GM23338 (cell line): ENCODE data around the gene TNFAIP8L3. TPM values are rescaled to one million over a fixed set of nuclear protein-coding genes. Genes with fewer than 3 reads are reported as not detected.

ENCODE experiments used
- ATAC-seq: fragments of 200-7000 bp; cut with Tn5 transposase; 3 replicates; pipeline ENCODE4 v1.9.1; 2020
- DNase-seq: peaks from one replicate; pipeline ENCODE4 v3.0.0-alpha.2; 2015; ENCODE audit warnings: low spot score
- H2AFZ ChIP-seq: fragments of 200-600 bp; sonication (generic); 2 replicates; pipeline ENCODE4 v1.8.0; 2016; ENCODE audit warnings: antibody characterized with exemption, mild to moderate bottlenecking, moderate library complexity
- H3F3A ChIP-seq: fragments of 200-600 bp; sonication (generic); replicated peaks from 2 replicates; pipeline ENCODE4 v1.8.0; 2017; ENCODE audit warnings: antibody characterized with exemption, mixed run types, low read depth
- H3K27ac ChIP-seq: fragments of 200-600 bp; sonication (generic); 2 replicates; pipeline ENCODE4 v1.6.1; 2016; ENCODE audit warnings: low read depth
- H3K27me3 ChIP-seq: fragments of 200-600 bp; sonication (generic); 2 replicates; pipeline ENCODE4 v1.8.0; 2016; ENCODE audit warnings: mild to moderate bottlenecking, mixed run types, moderate library complexity; ENCODE audit not compliant: insufficient read depth
- H3K36me3 ChIP-seq: fragments of 200-600 bp; sonication (generic); 2 replicates; pipeline ENCODE4 v1.8.0; 2016; ENCODE audit warnings: mild to moderate bottlenecking; ENCODE audit not compliant: insufficient read depth
- H3K4me1 ChIP-seq: fragments of 200-600 bp; sonication (generic); 2 replicates; pipeline ENCODE4 v1.8.0; 2016; ENCODE audit warnings: mild to moderate bottlenecking, moderate library complexity; ENCODE audit not compliant: insufficient read depth
- H3K4me2 ChIP-seq: fragments of 200-600 bp; sonication (generic); 2 replicates; pipeline ENCODE4 v1.7.1; 2017; ENCODE audit warnings: mixed run types
- H3K4me3 ChIP-seq: fragments of 200-600 bp; sonication (generic); 2 replicates; pipeline ENCODE4 v1.6.1; 2016; ENCODE audit warnings: mixed run types
- H3K79me2 ChIP-seq: fragments of 200-600 bp; sonication (generic); replicated peaks from 2 replicates; pipeline ENCODE4 v1.8.0; 2017; ENCODE audit warnings: mild to moderate bottlenecking; ENCODE audit not compliant: insufficient read depth
- H3K9me2 ChIP-seq: fragments of 200-600 bp; sonication (generic); 2 replicates; pipeline ENCODE4 v1.8.0; 2017; ENCODE audit not compliant: insufficient read depth
- H4K20me1 ChIP-seq: fragments of 200-600 bp; sonication (generic); replicated peaks from 2 replicates; pipeline ENCODE4 v1.8.0; 2017; ENCODE audit warnings: mild to moderate bottlenecking; ENCODE audit not compliant: insufficient read depth
- H3K27ac Mint-ChIP-seq: 2 replicates; pipeline ENCODE4 v1.8.0; 2020; ENCODE audit warnings: inconsistent platforms, mild to moderate bottlenecking, moderate library complexity, mixed read lengths
- H3K27me3 Mint-ChIP-seq: 3 replicates; pipeline ENCODE4 v1.8.0; 2022; ENCODE audit warnings: low read depth, mild to moderate bottlenecking, moderate library complexity, mixed read lengths, inconsistent platforms; ENCODE audit not compliant: insufficient read depth, poor library complexity
- H3K36me3 Mint-ChIP-seq: 3 replicates; pipeline ENCODE4 v1.8.0; 2021; ENCODE audit warnings: low read depth, mild to moderate bottlenecking, inconsistent platforms, moderate library complexity, mixed read lengths
- H3K4me1 Mint-ChIP-seq: 3 replicates; pipeline ENCODE4 v1.8.0; 2020; ENCODE audit warnings: mild to moderate bottlenecking, inconsistent platforms, mixed read lengths
- H3K4me3 Mint-ChIP-seq: 3 replicates; pipeline ENCODE4 v1.8.0; 2021; ENCODE audit warnings: moderate library complexity, mild to moderate bottlenecking, inconsistent platforms, mixed read lengths
- H3K9me3 Mint-ChIP-seq: 3 replicates; pipeline ENCODE4 v1.8.0; 2020; ENCODE audit warnings: moderate library complexity, mild to moderate bottlenecking, inconsistent platforms, mixed read lengths
- CREB1 ChIP-seq: fragments of 250-450 bp; sonication (Bioruptor Pico); IDR thresholded peaks from 2 replicates; pipeline ENCODE4 v1.5.0; 2020; ENCODE audit warnings: low read depth, mild to moderate bottlenecking, moderate library complexity
- EZH2 ChIP-seq: fragments of 200-600 bp; sonication (generic); IDR thresholded peaks from one replicate; pipeline ENCODE4 v1.8.0; 2017; ENCODE audit warnings: antibody characterized with exemption, mild to moderate bottlenecking, low read depth; ENCODE audit not compliant: unreplicated experiment
- EZH2phosphoT487 ChIP-seq: fragments of 200-600 bp; sonication (generic); IDR thresholded peaks from one replicate; pipeline ENCODE4 v1.8.1; 2018; ENCODE audit warnings: antibody characterized with exemption; ENCODE audit not compliant: unreplicated experiment
- JUNB ChIP-seq: IDR thresholded peaks from one replicate; pipeline ENCODE4 v1.6.1; 2016; ENCODE audit warnings: antibody characterized with exemption; ENCODE audit not compliant: unreplicated experiment
- NANOG ChIP-seq: IDR thresholded peaks from 2 replicates; pipeline ENCODE4 v1.6.1; 2016; ENCODE audit warnings: antibody characterized with exemption, borderline replicate concordance
- STAT1 ChIP-seq: IDR thresholded peaks from one replicate; pipeline ENCODE4 v1.6.1; 2016; ENCODE audit warnings: antibody characterized with exemption; ENCODE audit not compliant: unreplicated experiment
- ZNF114 ChIP-seq: fragments of 250-450 bp; sonication (Bioruptor Pico); IDR thresholded peaks from 2 replicates; pipeline ENCODE4 v1.5.0; 2020; ENCODE audit warnings: mild to moderate bottlenecking, moderate library complexity
- polyA plus RNA-seq: library from polyadenylated mRNA; unstranded; fragments of >200 nt; fragmentation: Nextera tagmentation; extraction: Ambion mirVana; gene quantifications from 2 replicates; pipeline ENCODE4 v1.2.1, GENCODE V29; 2016
- total RNA-seq: library from RNA; depleted of rRNA; stranded (reverse); fragments of >200 nt; shearing (Covaris generic); gene quantifications from 2 replicates; pipeline ENCODE4 v1.2.3, GENCODE V29; 2014
- TF ChIP-seq, protein P1 (sequence below), 2 experiments: fragments of 200-600 bp in 1 of 2; sonication (generic) in 1 of 2; conservative IDR thresholded peaks; 2 replicates each; pipeline versions ENCODE4 v1.5.1 to v1.6.1; 2016 to 2017; ENCODE audit warnings: antibody characterized with exemption in 2 of 2, low read depth in 2 of 2, mild to moderate bottlenecking in 2 of 2, moderate library complexity in 1 of 2
- TF ChIP-seq, protein P2 (sequence below): IDR thresholded peaks from 2 replicates; pipeline ENCODE4 v1.6.1; 2016; ENCODE audit warnings: antibody characterized with exemption
- TF ChIP-seq, protein P3 (sequence below): fragments of 250-450 bp; sonication (Bioruptor Pico); IDR thresholded peaks from 2 replicates; pipeline ENCODE4 v1.5.0; 2020; ENCODE audit warnings: mild to moderate bottlenecking, moderate library complexity

Gene TNFAIP8L3
- total and polyA plus RNA-seq, 2 experiments from 2014 or later: 0.23 to 0.31 TPM

DNA sequence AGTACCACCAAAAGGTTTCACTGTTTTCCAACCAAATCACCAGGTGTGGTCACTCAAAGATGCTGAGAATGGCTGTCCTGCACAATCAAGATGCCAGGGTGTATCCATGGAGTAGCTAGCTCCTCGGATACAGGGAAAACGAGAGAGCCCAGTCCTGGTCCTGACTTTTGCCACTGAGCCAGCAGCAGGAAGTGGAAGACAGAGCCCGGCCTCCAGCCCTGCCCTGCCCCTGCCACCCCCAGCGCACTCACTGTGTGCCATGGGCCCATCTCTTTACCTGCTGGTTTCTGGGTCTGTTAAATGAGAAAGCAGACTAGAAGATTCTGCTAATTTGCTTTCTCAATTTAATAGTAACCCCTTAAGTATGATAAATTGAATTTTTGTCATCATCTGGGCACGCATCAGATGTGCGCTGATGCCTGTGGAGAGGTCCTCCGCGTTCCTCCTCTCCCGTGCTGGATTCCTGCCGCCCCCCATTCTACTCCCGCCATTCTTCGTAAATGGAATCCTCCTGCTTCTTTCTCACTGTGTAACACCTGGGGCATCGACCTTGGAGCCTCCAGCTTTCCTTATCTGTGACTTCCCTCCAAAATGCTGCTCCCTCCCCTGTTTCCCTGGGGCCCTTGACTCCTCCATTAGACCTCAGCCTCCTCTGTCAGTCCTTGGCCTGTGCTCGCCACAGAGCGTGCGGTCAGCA, 18.0 kb downstream of the TNFAIP8L3 start:
- H3K4me3 ChIP-seq: peak overlapping the region; percentile 55
- ATAC-seq: no peak
- H3K27me3 ChIP-seq: no peaks in the 10 kb centered on the region
- TF ChIP-seq CREB1: no peak
- TF ChIP-seq, protein P1, sequence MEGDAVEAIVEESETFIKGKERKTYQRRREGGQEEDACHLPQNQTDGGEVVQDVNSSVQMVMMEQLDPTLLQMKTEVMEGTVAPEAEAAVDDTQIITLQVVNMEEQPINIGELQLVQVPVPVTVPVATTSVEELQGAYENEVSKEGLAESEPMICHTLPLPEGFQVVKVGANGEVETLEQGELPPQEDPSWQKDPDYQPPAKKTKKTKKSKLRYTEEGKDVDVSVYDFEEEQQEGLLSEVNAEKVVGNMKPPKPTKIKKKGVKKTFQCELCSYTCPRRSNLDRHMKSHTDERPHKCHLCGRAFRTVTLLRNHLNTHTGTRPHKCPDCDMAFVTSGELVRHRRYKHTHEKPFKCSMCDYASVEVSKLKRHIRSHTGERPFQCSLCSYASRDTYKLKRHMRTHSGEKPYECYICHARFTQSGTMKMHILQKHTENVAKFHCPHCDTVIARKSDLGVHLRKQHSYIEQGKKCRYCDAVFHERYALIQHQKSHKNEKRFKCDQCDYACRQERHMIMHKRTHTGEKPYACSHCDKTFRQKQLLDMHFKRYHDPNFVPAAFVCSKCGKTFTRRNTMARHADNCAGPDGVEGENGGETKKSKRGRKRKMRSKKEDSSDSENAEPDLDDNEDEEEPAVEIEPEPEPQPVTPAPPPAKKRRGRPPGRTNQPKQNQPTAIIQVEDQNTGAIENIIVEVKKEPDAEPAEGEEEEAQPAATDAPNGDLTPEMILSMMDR (conservative IDR thresholded peaks at IDR 0.05; ENCODE audit: low read depth in 2 of 2): no peak
- TF ChIP-seq EZH2: no peak
- TF ChIP-seq, protein P2, sequence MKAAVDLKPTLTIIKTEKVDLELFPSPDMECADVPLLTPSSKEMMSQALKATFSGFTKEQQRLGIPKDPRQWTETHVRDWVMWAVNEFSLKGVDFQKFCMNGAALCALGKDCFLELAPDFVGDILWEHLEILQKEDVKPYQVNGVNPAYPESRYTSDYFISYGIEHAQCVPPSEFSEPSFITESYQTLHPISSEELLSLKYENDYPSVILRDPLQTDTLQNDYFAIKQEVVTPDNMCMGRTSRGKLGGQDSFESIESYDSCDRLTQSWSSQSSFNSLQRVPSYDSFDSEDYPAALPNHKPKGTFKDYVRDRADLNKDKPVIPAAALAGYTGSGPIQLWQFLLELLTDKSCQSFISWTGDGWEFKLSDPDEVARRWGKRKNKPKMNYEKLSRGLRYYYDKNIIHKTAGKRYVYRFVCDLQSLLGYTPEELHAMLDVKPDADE: no peak
- TF ChIP-seq ZNF114 (CRISPR knock-in tag): no peak
- TF ChIP-seq NANOG: no peak
- no peak for TF ChIP-seq STAT1
- no peak for TF ChIP-seq JUNB
- TF ChIP-seq, protein P3, sequence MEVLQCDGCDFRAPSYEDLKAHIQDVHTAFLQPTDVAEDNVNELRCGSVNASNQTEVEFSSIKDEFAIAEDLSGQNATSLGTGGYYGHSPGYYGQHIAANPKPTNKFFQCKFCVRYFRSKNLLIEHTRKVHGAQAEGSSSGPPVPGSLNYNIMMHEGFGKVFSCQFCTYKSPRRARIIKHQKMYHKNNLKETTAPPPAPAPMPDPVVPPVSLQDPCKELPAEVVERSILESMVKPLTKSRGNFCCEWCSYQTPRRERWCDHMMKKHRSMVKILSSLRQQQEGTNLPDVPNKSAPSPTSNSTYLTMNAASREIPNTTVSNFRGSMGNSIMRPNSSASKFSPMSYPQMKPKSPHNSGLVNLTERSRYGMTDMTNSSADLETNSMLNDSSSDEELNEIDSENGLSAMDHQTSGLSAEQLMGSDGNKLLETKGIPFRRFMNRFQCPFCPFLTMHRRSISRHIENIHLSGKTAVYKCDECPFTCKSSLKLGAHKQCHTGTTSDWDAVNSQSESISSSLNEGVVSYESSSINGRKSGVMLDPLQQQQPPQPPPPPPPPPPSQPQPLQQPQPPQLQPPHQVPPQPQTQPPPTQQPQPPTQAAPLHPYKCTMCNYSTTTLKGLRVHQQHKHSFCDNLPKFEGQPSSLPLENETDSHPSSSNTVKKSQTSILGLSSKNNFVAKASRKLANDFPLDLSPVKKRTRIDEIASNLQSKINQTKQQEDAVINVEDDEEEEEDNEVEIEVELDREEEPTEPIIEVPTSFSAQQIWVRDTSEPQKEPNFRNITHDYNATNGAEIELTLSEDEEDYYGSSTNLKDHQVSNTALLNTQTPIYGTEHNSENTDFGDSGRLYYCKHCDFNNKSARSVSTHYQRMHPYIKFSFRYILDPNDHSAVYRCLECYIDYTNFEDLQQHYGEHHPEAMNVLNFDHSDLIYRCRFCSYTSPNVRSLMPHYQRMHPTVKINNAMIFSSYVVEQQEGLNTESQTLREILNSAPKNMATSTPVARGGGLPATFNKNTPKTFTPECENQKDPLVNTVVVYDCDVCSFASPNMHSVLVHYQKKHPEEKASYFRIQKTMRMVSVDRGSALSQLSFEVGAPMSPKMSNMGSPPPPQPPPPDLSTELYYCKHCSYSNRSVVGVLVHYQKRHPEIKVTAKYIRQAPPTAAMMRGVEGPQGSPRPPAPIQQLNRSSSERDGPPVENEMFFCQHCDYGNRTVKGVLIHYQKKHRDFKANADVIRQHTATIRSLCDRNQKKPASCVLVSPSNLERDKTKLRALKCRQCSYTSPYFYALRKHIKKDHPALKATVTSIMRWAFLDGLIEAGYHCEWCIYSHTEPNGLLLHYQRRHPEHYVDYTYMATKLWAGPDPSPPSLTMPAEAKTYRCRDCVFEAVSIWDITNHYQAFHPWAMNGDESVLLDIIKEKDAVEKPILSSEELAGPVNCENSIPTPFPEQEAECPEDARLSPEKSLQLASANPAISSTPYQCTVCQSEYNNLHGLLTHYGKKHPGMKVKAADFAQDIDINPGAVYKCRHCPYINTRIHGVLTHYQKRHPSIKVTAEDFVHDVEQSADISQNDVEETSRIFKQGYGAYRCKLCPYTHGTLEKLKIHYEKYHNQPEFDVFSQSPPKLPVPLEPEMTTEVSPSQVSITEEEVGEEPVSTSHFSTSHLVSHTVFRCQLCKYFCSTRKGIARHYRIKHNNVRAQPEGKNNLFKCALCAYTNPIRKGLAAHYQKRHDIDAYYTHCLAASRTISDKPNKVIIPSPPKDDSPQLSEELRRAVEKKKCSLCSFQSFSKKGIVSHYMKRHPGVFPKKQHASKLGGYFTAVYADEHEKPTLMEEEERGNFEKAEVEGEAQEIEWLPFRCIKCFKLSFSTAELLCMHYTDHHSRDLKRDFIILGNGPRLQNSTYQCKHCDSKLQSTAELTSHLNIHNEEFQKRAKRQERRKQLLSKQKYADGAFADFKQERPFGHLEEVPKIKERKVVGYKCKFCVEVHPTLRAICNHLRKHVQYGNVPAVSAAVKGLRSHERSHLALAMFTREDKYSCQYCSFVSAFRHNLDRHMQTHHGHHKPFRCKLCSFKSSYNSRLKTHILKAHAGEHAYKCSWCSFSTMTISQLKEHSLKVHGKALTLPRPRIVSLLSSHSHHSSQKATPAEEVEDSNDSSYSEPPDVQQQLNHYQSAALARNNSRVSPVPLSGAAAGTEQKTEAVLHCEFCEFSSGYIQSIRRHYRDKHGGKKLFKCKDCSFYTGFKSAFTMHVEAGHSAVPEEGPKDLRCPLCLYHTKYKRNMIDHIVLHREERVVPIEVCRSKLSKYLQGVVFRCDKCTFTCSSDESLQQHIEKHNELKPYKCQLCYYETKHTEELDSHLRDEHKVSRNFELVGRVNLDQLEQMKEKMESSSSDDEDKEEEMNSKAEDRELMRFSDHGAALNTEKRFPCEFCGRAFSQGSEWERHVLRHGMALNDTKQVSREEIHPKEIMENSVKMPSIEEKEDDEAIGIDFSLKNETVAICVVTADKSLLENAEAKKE: no peak
- TF ChIP-seq EZH2phosphoT487: no peak
- H2AFZ ChIP-seq: peak overlapping the region; percentile 88
- no peaks in the 10 kb centered on the region for H3K79me2 ChIP-seq
- DNase-seq: no peak
- H3K4me1 ChIP-seq: peaks cover 12% of the 10 kb centered on the region
- H4K20me1 ChIP-seq: no peaks in the 10 kb centered on the region
- peak overlapping the region; percentile 97 for H3K27ac ChIP-seq
- Mint-ChIP-seq H3K4me1 (peaks cover 23% of the 10 kb centered on the region), H3K9me3 (no peaks in the 10 kb centered on the region), H3K27me3 (peaks cover 8% of the 10 kb centered on the region), H3K36me3 (no peaks in the 10 kb centered on the region; the same call in 2 of the 3 replicates), H3K27ac (peak overlapping the region; percentile 22; the same call in 1 of the 2 replicates), H3K4me3 (peak overlapping the region; percentile 54; the same call in 2 of the 3 replicates)
- no peaks in the 10 kb centered on the region for H3K36me3 ChIP-seq
- no peaks in the 10 kb centered on the region for H3F3A ChIP-seq
- no peaks in the 10 kb centered on the region for H3K9me2 ChIP-seq
- H3K4me2 ChIP-seq: peak overlapping the region; percentile 84
